Cardiac fibroblast (primary cell): ENCODE data around the gene LNP1.
"Not testable (repeated sequence)": the region's sequence is repeated elsewhere in the genome, so short reads cannot be mapped to it uniquely, and the experiment has no call there.

ENCODE experiments used
- DNase-seq, 2 donors: peaks; one replicate each; pipeline versions ENCODE4 v3.0.0 to v3.0.0-alpha.2; 2010; ENCODE audit warnings: low read depth in 2 of 2
- H3K4me3 ChIP-seq, 2 donors: replicated peaks in 1 of 2; 1 replicate in 1 of 2; 2 replicates in 1 of 2; pipeline ENCODE4 v1.5.1; 2011; ENCODE audit warnings: low read depth in 2 of 2, low read length in 2 of 2, mild to moderate bottlenecking in 2 of 2, moderate library complexity in 1 of 2
- CTCF ChIP-seq: IDR thresholded peaks from one replicate; pipeline ENCODE4 v1.5.1; 2011; ENCODE audit warnings: low read depth, mild to moderate bottlenecking, low read length, inconsistent platforms

LNP1 gene

GRCh38 chr3:100467133-100467532, 65.8 kb downstream of the LNP1 start:
- TF ChIP-seq CTCF = no peak
- no peak overlapping the region for H3K4me3 ChIP-seq
- no peak for DNase-seq

- no peak overlapping the region for H3K4me3 ChIP-seq
- no peak for TF ChIP-seq CTCF
- no peak for DNase-seq
Observed at GRCh38 chr3:100468676-100469075, 67.3 kb downstream of the LNP1 start.

- no peak for TF ChIP-seq CTCF
- no peak overlapping the region for H3K4me3 ChIP-seq
- no peak for DNase-seq
Observed at GRCh38 chr3:100470951-100471350, 69.6 kb downstream of the LNP1 start.

GRCh38 chr3:100471444-100471843, 70.1 kb downstream of the LNP1 start:
- no peak for TF ChIP-seq CTCF
- DNase-seq = no peak
- H3K4me3 ChIP-seq = no peak overlapping the region

GRCh38 chr3:100477851-100478360, 76.6 kb downstream of the LNP1 start:
- not testable (repeated sequence) for H3K4me3 ChIP-seq

GRCh38 chr3:100478521-100478920, 77.2 kb downstream of the LNP1 start:
- not testable (repeated sequence) for DNase-seq, H3K4me3 ChIP-seq

More at GRCh38 chr3:100477851-100478360, 76.6 kb downstream of the LNP1 start:
- not testable (repeated sequence) for DNase-seq

- no peak for DNase-seq
- TF ChIP-seq CTCF = no peak
Observed at GRCh38 chr3:100480081-100480480, 78.7 kb downstream of the LNP1 start.

GRCh38 chr3:100482176-100482575, 80.8 kb downstream of the LNP1 start:
- TF ChIP-seq CTCF = no peak
- H3K4me3 ChIP-seq = no peak overlapping the region
- DNase-seq = no peak

More at GRCh38 chr3:100480081-100480480, 78.7 kb downstream of the LNP1 start:
- H3K4me3 ChIP-seq = no peak overlapping the region
